GM12878 (cell line): ENCODE measurements around the gene BRD1. TPM values are rescaled to one million over a fixed set of nuclear protein-coding genes. Genes with fewer than 3 reads are reported as not detected.

Experiments
- ATAC-seq: fragments of 200-7000 bp; cut with Tn5 transposase; 3 replicates; pipeline ENCODE4 v1.9.1; 2020; ENCODE audit warnings: mild to moderate bottlenecking, moderate library complexity
- BruUV-seq: library from RNA; stranded (reverse); fragments of 400-500 nt; replicated peaks from 2 replicates; lab custom pipeline; 2021; lab: Mats Ljungman, UMichigan
- CTCF ChIA-PET: fragments of 300-600 bp; sonication (Branson Sonifier 250); formaldehyde crosslinking; extraction: SDS; loops from one replicate; lab custom pipeline; 2021; ENCODE audit warnings: inconsistent platforms; lab: Yijun Ruan, JAX
- POLR2A ChIA-PET: fragments of 350-600 bp; formaldehyde crosslinking; extraction: SDS; loops from one replicate; lab custom pipeline; 2021; ENCODE audit warnings: inconsistent platforms; lab: Charles Lee
- RAD21 ChIA-PET: fragments of 300-600 bp; sonication (Branson Sonifier 250); formaldehyde crosslinking; loops from one replicate; lab custom pipeline; 2023; ENCODE audit warnings: antibody characterized with exemption; ENCODE audit not compliant: unreplicated experiment; lab: Charles Lee
- SMC1A ChIA-PET: fragments of 300-600 bp; sonication (Branson Sonifier 250); formaldehyde crosslinking; loops from one replicate; lab custom pipeline; 2023; ENCODE audit not compliant: unreplicated experiment, uncharacterized antibody; lab: Charles Lee
- DNase-seq: peaks from one replicate; pipeline ENCODE4 v3.0.0-alpha.2; 2011; ENCODE audit warnings: low read depth, low spot score
- FAIRE-seq: peaks from 3 replicates; lab custom pipeline; 2011; peaks lifted over from hg19 to GRCh38; lab: Jason Lieb, UNC
- H2AFZ ChIP-seq: 2 replicates; pipeline ENCODE4 v1.6.0; 2011; ENCODE audit warnings: low read depth, low read length, control low read depth; ENCODE audit not compliant: control insufficient read depth
- H3K27ac ChIP-seq: 2 replicates; pipeline ENCODE4 v1.5.1; 2011; ENCODE audit warnings: control low read depth; ENCODE audit not compliant: control insufficient read depth, insufficient read depth
- H3K27me3 ChIP-seq, 2 experiments: replicated peaks in 1 of 2; 2 replicates each; pipeline versions ENCODE4 v1.6.0 to v1.6.1; 2011; ENCODE audit warnings: low read length in 1 of 2; ENCODE audit not compliant: control insufficient read depth in 2 of 2, insufficient read depth in 2 of 2
- H3K36me3 ChIP-seq, 2 experiments: 2 replicates each; pipeline ENCODE4 v1.5.1; 2011; ENCODE audit warnings: low read length in 1 of 2; ENCODE audit not compliant: control insufficient read depth in 2 of 2, insufficient read depth in 2 of 2
- H3K4me1 ChIP-seq: 2 replicates; pipeline ENCODE4 v1.6.1; 2011; ENCODE audit warnings: mild to moderate bottlenecking, low read length, moderate library complexity, mixed read lengths; ENCODE audit not compliant: control insufficient read depth, insufficient read depth
- H3K4me2 ChIP-seq: 2 replicates; pipeline ENCODE4 v1.6.0; 2011; ENCODE audit warnings: control low read depth; ENCODE audit not compliant: control insufficient read depth, insufficient read depth
- H3K4me3 ChIP-seq: fragments of 200-600 bp; sonication (generic); 2 replicates; pipeline ENCODE4 v1.5.1; 2016
- H3K79me2 ChIP-seq: 2 replicates; pipeline ENCODE4 v1.6.0; 2011; ENCODE audit warnings: low read length; ENCODE audit not compliant: control insufficient read depth, insufficient read depth
- H3K9ac ChIP-seq: 2 replicates; pipeline ENCODE4 v1.8.0; 2011; ENCODE audit warnings: low read length, control low read depth, mixed read lengths; ENCODE audit not compliant: control insufficient read depth, insufficient read depth
- H3K9me3 ChIP-seq: replicated peaks from 3 replicates; pipeline ENCODE4 v1.5.1; 2011; ENCODE audit warnings: mild to moderate bottlenecking, low read length; ENCODE audit not compliant: control insufficient read depth, insufficient read depth
- H4K20me1 ChIP-seq: 2 replicates; pipeline ENCODE4 v1.6.0; 2011; ENCODE audit not compliant: control insufficient read depth, insufficient read depth
- BACH1 ChIP-seq: fragments of 450-650 bp; IDR thresholded peaks from 2 replicates; pipeline ENCODE4 v1.6.1; 2017; ENCODE audit warnings: mild to moderate bottlenecking, borderline replicate concordance
- EGR1 ChIP-seq, 2 experiments: IDR thresholded peaks; 1 replicate in 1 of 2; 2 replicates in 1 of 2; pipeline ENCODE4 v1.6.1; 2011 to 2012; ENCODE audit warnings: low read depth in 2 of 2, low read length in 2 of 2, borderline replicate concordance in 1 of 2, mild to moderate bottlenecking in 1 of 2, moderate library complexity in 1 of 2
- MEF2A ChIP-seq: IDR thresholded peaks from 2 replicates; pipeline ENCODE4 v1.6.1; 2011; ENCODE audit warnings: low read depth, mild to moderate bottlenecking, low read length, moderate library complexity; ENCODE audit not compliant: insufficient read depth
- NR2C1 ChIP-seq: fragments of 450-650 bp; IDR thresholded peaks from 2 replicates; pipeline ENCODE4 v1.6.1; 2017; ENCODE audit warnings: antibody characterized with exemption, mild to moderate bottlenecking, moderate library complexity
- WGBS: methylation state at CpG from one replicate; pipeline ENCODE4 v1.1.6; 2016; ENCODE audit warnings: low lambda C conversion rate; ENCODE audit not compliant: insufficient replicate concordance, insufficient coverage; ENCODE audit errors: missing lambda C conversion rate; 5-methylcytosine and 5-hydroxymethylcytosine counted together
- in situ Hi-C: fragments of 300-500 bp; cut with MboI; formaldehyde crosslinking; loops from 9 replicates; pipeline ENCODE4 v1.14.3; 2018; ENCODE audit warnings: mixed read lengths
- intact Hi-C: fragments of 100-400 bp; cut with micrococcal nuclease; formaldehyde crosslinking; loops from one replicate; pipeline ENCODE4 v1.14.2; 2022; ENCODE audit not compliant: unreplicated experiment
- polyA plus RNA-seq, 11 experiments: library from polyadenylated mRNA; depleted of rRNA in 4 of 11; unstranded in 6 of 11; stranded (reverse) in 5 of 11; fragments of >200 nt; fragmentation: Nextera tagmentation in 4 of 11; fragmentation: Illumina TruSeq in 1 of 11; extraction: Ambion mirVana in 4 of 11; extraction: Trizol in 1 of 11; gene quantifications; 1 replicate in 1 of 11; 2 replicates in 10 of 11; pipeline versions ENCODE4 v1.2.1 to v1.2.3, GENCODE V29; 2011 to 2016; ENCODE audit warnings: inconsistent platforms in 2 of 11, missing spikeins in 2 of 11, low read depth in 1 of 11
- total RNA-seq, 4 experiments: library from RNA; depleted of rRNA in 3 of 4; stranded (reverse); fragments of >200 nt in 3 of 4; fragmentation: Illumina TruSeq in 1 of 4; extraction: Trizol in 1 of 4; gene quantifications; 2 replicates each; pipeline versions ENCODE4 v1.2.1 to v1.2.3, GENCODE V29; 2013 to 2021
- TF ChIP-seq, protein P1 (sequence below): fragments of 450-650 bp; formaldehyde crosslinking; IDR thresholded peaks from 2 replicates; pipeline ENCODE4 v1.4.0; 2022; ENCODE audit warnings: mild to moderate bottlenecking, moderate library complexity

BRD1 gene
- total and polyA plus RNA-seq, 10 of the 15 experiments (the other 5 are each of a cell fraction or from before 2014, with no cell fraction given) = 0.90 to 26.4 (median 7.1) TPM

DNA sequence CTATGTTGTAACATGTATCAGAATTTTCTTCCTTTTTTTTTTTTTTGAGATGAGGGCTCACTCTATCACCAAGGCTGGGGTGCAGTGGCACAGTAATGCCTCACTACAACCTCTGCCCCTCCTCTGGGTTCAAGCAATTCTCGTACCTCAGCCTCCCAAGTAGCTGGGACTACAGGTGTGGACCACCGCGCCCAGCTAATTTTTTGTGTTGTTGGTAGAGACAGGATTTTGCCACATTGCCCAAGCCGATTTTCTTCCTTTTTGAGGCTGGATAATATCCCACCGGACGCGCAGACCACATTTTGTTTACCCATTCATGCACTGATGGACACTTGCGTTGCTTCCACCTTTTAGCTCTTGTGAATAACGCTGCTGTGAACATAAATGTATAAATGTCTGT, 97.0 kb downstream of the BRD1 start:
- in situ Hi-C loops (no loop called here), intact Hi-C loops (no loop called here)
- SMC1A ChIA-PET = no interaction called here
- TF ChIP-seq BACH1 (no peak), MEF2A (no peak), EGR1 (IDR thresholded peaks at IDR 0.05; ENCODE audit: borderline replicate concordance in 1 of 2, low read depth in 2 of 2, low read length in 2 of 2) (no peak), NR2C1 (no peak)
- TF ChIP-seq, protein P1, sequence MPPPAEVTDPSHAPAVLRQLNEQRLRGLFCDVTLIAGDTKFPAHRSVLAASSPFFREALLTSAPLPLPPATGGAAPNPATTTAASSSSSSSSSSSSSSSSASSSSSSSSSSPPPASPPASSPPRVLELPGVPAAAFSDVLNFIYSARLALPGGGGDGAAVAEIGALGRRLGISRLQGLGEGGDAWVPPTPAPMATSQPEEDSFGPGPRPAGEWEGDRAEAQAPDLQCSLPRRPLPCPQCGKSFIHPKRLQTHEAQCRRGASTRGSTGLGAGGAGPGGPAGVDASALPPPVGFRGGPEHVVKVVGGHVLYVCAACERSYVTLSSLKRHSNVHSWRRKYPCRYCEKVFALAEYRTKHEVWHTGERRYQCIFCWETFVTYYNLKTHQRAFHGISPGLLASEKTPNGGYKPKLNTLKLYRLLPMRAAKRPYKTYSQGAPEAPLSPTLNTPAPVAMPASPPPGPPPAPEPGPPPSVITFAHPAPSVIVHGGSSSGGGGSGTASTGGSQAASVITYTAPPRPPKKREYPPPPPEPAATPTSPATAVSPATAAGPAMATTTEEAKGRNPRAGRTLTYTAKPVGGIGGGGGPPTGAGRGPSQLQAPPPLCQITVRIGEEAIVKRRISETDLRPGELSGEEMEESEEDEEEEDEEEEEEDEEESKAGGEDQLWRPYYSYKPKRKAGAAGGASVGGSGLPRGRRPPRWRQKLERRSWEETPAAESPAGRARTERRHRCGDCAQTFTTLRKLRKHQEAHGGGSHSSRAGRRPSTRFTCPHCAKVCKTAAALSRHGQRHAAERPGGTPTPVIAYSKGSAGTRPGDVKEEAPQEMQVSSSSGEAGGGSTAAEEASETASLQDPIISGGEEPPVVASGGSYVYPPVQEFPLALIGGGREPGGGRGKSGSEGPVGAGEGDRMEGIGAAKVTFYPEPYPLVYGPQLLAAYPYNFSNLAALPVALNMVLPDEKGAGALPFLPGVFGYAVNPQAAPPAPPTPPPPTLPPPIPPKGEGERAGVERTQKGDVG = no peak
- ATAC-seq = no peak
- H3K9me3 ChIP-seq = no peaks in the 10 kb centered on the region
- 62% methylated on average over 9 of the region's 9 CpGs for WGBS
- POLR2A ChIA-PET = no interaction called here
- FAIRE-seq = no peak
- H3K4me2 ChIP-seq = no peak overlapping the region
- no peak overlapping the region for H3K9ac ChIP-seq
- H3K79me2 ChIP-seq = no peaks in the 10 kb centered on the region
- no peaks in the 10 kb centered on the region for H4K20me1 ChIP-seq
- no peak for DNase-seq
- H3K36me3 ChIP-seq = no peaks in the 10 kb centered on the region
- no peak overlapping the region for H3K27ac ChIP-seq
- no peak overlapping the region for H3K4me3 ChIP-seq
- CTCF ChIA-PET = no interaction called here
- BruUV-seq = no TSS peak
- H2AFZ ChIP-seq = no peak overlapping the region
- RAD21 ChIA-PET = no interaction called here
- H3K4me1 ChIP-seq = no peaks in the 10 kb centered on the region; the same call in 1 of the 2 replicates
- H3K27me3 ChIP-seq = peaks cover 0 to 5% of the 10 kb centered on the region in 2 experiments; a peak in 3 of 4 replicates
